Type B pancreatic cell (in vitro differentiated cells): ENCODE data around the gene STARD9. TPM values are rescaled to one million over a fixed set of nuclear protein-coding genes. Genes with fewer than 3 reads are reported as not detected.
"Not testable (repeated sequence)": the region's sequence is repeated elsewhere in the genome, so short reads cannot be mapped to it uniquely, and the experiment has no call there.

Experiments used
- DNase-seq: peaks from one replicate; pipeline ENCODE4 v3.0.0; 2021; ENCODE audit warnings: mixed read lengths; ENCODE audit not compliant: unreplicated experiment; ENCODE audit errors: extremely low spot score
- H3K27ac Mint-ChIP-seq: 2 replicates; pipeline ENCODE4 v1.8.0; 2021; ENCODE audit warnings: mild to moderate bottlenecking, mixed read lengths
- H3K27me3 Mint-ChIP-seq: 2 replicates; pipeline ENCODE4 v1.8.0; 2021; ENCODE audit warnings: mixed read lengths
- H3K36me3 Mint-ChIP-seq: 2 replicates; pipeline ENCODE4 v1.8.0; 2021; ENCODE audit warnings: mixed read lengths
- H3K4me1 Mint-ChIP-seq: one replicate; pipeline ENCODE4 v1.8.0; 2021; ENCODE audit warnings: mixed read lengths; ENCODE audit not compliant: unreplicated experiment
- H3K4me3 Mint-ChIP-seq: 2 replicates; pipeline ENCODE4 v1.8.0; 2021; ENCODE audit warnings: mild to moderate bottlenecking, mixed read lengths
- H3K9me3 Mint-ChIP-seq: 2 replicates; pipeline ENCODE4 v1.8.0; 2021; ENCODE audit warnings: mixed read lengths
- CTCF ChIP-seq: fragments of 200-600 bp; sonication (generic); conservative IDR thresholded peaks from 2 replicates; pipeline ENCODE4 v1.5.0; 2021; ENCODE audit warnings: antibody characterized with exemption, mild to moderate bottlenecking
- total RNA-seq: library from RNA; stranded (reverse); gene quantifications from 2 replicates; pipeline ENCODE4 v1.2.1, GENCODE V29; 2021; ENCODE audit warnings: low replicate concordance

The STARD9 gene
- total RNA-seq, 1 donor from 2014 or later, result 13.7 TPM

- TF ChIP-seq CTCF, result no peak
- no peaks in the 10 kb centered on the region for H3K9me3 Mint-ChIP-seq
- peaks cover 12% of the 10 kb centered on the region for H3K36me3 Mint-ChIP-seq
- no peak overlapping the region for H3K27ac Mint-ChIP-seq
- H3K4me3 Mint-ChIP-seq, result no peak overlapping the region
- DNase-seq, result no peak
- H3K27me3 Mint-ChIP-seq, result no peaks in the 10 kb centered on the region
- H3K4me1 Mint-ChIP-seq, result peaks cover 3% of the 10 kb centered on the region
Measured at GRCh38 chr15:42592716-42593115, 17.3 kb downstream of the STARD9 start.

GRCh38 chr15:42593143-42593542 is 17.7 kb downstream of the STARD9 start:
- DNase-seq, result no peak
- H3K27ac Mint-ChIP-seq, result no peak overlapping the region
- peaks cover 3% of the 10 kb centered on the region for H3K4me1 Mint-ChIP-seq
- no peak for TF ChIP-seq CTCF
- no peak overlapping the region for H3K4me3 Mint-ChIP-seq
- H3K36me3 Mint-ChIP-seq, result peaks cover 12% of the 10 kb centered on the region
- H3K9me3 Mint-ChIP-seq, result no peaks in the 10 kb centered on the region
- H3K27me3 Mint-ChIP-seq, result no peaks in the 10 kb centered on the region

- no peak for DNase-seq
- Mint-ChIP-seq H3K4me1 (peaks cover 3% of the 10 kb centered on the region), H3K36me3 (peaks cover 12% of the 10 kb centered on the region), H3K9me3 (no peaks in the 10 kb centered on the region), H3K27me3 (no peaks in the 10 kb centered on the region), H3K27ac (no peak overlapping the region), H3K4me3 (no peak overlapping the region)
- no peak for TF ChIP-seq CTCF
Measured at GRCh38 chr15:42594095-42594494, 18.7 kb downstream of the STARD9 start.

GRCh38 chr15:42595626-42596240 is 20.3 kb downstream of the STARD9 start:
- peaks cover 14% of the 10 kb centered on the region for H3K36me3 Mint-ChIP-seq

GRCh38 chr15:42601316-42601715 is 25.9 kb downstream of the STARD9 start:
- H3K36me3 Mint-ChIP-seq, result peaks cover 13% of the 10 kb centered on the region
- H3K27me3 Mint-ChIP-seq, H3K4me3 Mint-ChIP-seq, H3K27ac Mint-ChIP-seq, DNase-seq, H3K9me3 Mint-ChIP-seq: not testable (repeated sequence)
- H3K4me1 Mint-ChIP-seq, result peaks cover 17% of the 10 kb centered on the region

More at GRCh38 chr15:42595626-42596240, 20.3 kb downstream of the STARD9 start:
- TF ChIP-seq CTCF, result no peak
- Mint-ChIP-seq H3K4me3 (no peak overlapping the region), H3K27me3 (no peaks in the 10 kb centered on the region), H3K27ac (no peak overlapping the region), H3K9me3 (no peaks in the 10 kb centered on the region), H3K4me1 (no peaks in the 10 kb centered on the region)
- DNase-seq, result no peak

- Mint-ChIP-seq H3K9me3 (no peaks in the 10 kb centered on the region), H3K36me3 (peaks cover 13% of the 10 kb centered on the region), H3K27ac (no peak overlapping the region), H3K4me1 (peaks cover 17% of the 10 kb centered on the region), H3K27me3 (no peaks in the 10 kb centered on the region), H3K4me3 (no peak overlapping the region)
- TF ChIP-seq CTCF, result no peak
- no peak for DNase-seq
Measured at GRCh38 chr15:42602501-42602900, 27.1 kb downstream of the STARD9 start.
